ENCODE results near the gene EPS8L1. TPM values are rescaled to one million over a fixed set of nuclear protein-coding genes. Genes with fewer than 3 reads are reported as not detected.

EPS8L1 gene
- total and polyA plus RNA-seq, 3 donors from 2014 or later = 3.4 to 13.3 (median 3.6) TPM

GRCh38 chr19:55080121-55080967 lies 4.7 kb downstream of the EPS8L1 start:
- no peak overlapping the region for H3K27ac ChIP-seq
- intact Hi-C loops (cut with DNase I; ENCODE audit: low total_unique reads) = no loop called here
- TF ChIP-seq POLR2A (IDR thresholded peaks at IDR 0.05) = no peak
- no peak for TF ChIP-seq CTCF (IDR thresholded peaks at IDR 0.05)
- peaks cover 6% of the 10 kb centered on the region for H3K4me1 ChIP-seq
- H3K4me3 ChIP-seq = peak overlapping the region; percentile 10 to 37
- WGBS, 2 donors = 2 to 4% methylated on average over 42 to 46 of the region's 55 CpGs
- peak; percentile 73 for DNase-seq
- H3K9me3 ChIP-seq = no peaks in the 10 kb centered on the region
- H3K36me3 ChIP-seq (ENCODE audit: low read depth, missing control alignments) = no peaks in the 10 kb centered on the region
- H3K27me3 ChIP-seq = no peaks in the 10 kb centered on the region

GRCh38 chr19:55080968-55081769 lies 5.5 kb downstream of the EPS8L1 start:
- TF ChIP-seq CTCF (IDR thresholded peaks at IDR 0.05) (no peak), POLR2A (IDR thresholded peaks at IDR 0.05) (no peak)
- H3K27me3 ChIP-seq = no peaks in the 10 kb centered on the region
- peaks cover 7% of the 10 kb centered on the region for H3K4me1 ChIP-seq
- no peaks in the 10 kb centered on the region for H3K36me3 ChIP-seq (ENCODE audit: low read depth, missing control alignments)
- WGBS, 2 donors = 1% methylated on average over 33 to 54 of the region's 60 CpGs
- H3K9me3 ChIP-seq = no peaks in the 10 kb centered on the region
- intact Hi-C loops (cut with DNase I; ENCODE audit: low total_unique reads) = no loop called here
- no peak overlapping the region for H3K27ac ChIP-seq
- peak overlapping the region; percentile 10 to 37 for H3K4me3 ChIP-seq
- peak; percentile 82 for DNase-seq

- Histone ChIP-seq H3K27ac (no peak overlapping the region), H3K4me3 (peak overlapping the region in 1 of 2 donors; percentile 37), H3K9me3 (no peaks in the 10 kb centered on the region), H3K27me3 (no peaks in the 10 kb centered on the region), H3K36me3 (ENCODE audit: low read depth, missing control alignments) (no peaks in the 10 kb centered on the region), H3K4me1 (peaks cover 12% of the 10 kb centered on the region)
- WGBS, 2 donors = 9 to 13% methylated on average over 10 to 13 of the region's 22 CpGs
- TF ChIP-seq CTCF (IDR thresholded peaks at IDR 0.05) (no peak), POLR2A (IDR thresholded peaks at IDR 0.05) (no peak)
- intact Hi-C loops (cut with DNase I; ENCODE audit: low total_unique reads) = no loop called here
- DNase-seq = no peak
Measured at GRCh38 chr19:55081770-55082019, 6.0 kb downstream of the EPS8L1 start.

GRCh38 chr19:55082020-55082851 lies 6.6 kb downstream of the EPS8L1 start:
- Histone ChIP-seq H3K4me3 (peak overlapping the region in 1 of 2 donors; percentile 37), H3K27ac (no peak overlapping the region), H3K9me3 (no peaks in the 10 kb centered on the region), H3K36me3 (ENCODE audit: low read depth, missing control alignments) (no peaks in the 10 kb centered on the region), H3K4me1 (peaks cover 17% of the 10 kb centered on the region), H3K27me3 (no peaks in the 10 kb centered on the region)
- intact Hi-C loops (cut with DNase I; ENCODE audit: low total_unique reads) = no loop called here
- 11 to 15% methylated on average over 15 to 60 of the region's 64 CpGs for WGBS, 2 donors
- TF ChIP-seq POLR2A (IDR thresholded peaks at IDR 0.05) = no peak
- TF ChIP-seq CTCF (IDR thresholded peaks at IDR 0.05) = no peak
- peak; percentile 82 for DNase-seq
